ENCODE measurements around the gene PPP2R3C. TPM values are rescaled to one million over a fixed set of nuclear protein-coding genes. Genes with fewer than 3 reads are reported as not detected.
"Not testable (repeated sequence)": the region's sequence is repeated elsewhere in the genome, so short reads cannot be mapped to it uniquely, and the experiment has no call there.

The PPP2R3C gene
- 10 to 100 TPM; 40.3 to 57.2 TPM for total RNA-seq

DNA sequence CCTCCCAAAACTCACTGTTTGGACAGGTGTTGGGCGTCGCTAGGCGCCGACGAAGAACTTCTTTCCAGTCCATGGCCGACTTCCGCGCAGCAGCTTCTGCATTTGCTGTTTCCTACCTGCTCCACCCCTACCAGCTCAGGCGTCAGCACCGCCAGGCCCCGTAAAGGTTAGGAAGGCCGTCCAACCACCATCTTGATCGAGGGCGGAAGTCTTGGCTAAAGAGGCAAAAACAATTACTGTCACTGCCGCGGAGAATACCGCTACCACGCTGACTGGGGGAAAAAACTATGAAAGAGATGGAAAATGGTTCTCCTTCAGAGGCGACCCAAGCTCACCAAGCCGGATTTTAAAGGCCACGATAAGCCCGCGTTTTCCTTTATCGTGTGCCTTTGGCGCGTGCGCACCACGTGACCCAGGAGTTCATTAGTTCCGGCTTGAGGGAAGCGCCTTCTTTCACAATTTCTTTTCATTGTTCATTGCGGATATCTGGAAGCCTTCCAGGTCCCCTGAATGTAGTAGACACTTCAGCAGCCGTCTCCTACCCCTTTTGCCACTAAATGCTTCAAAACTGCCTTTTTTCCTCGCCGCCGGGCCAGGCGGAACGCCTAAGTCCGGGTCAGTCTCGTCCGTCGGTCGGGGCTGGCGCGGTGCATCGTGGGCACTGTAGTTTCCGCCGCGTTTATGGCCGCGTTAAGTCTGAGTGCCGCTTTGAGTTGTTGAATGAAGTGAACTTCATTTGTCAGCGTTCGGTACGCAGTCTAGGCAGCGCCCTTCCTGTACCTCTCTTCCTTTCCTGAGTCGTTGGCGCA lies at the start of gene PPP2R3C, which contains the start of gene PRORP:
PPP2R3C (minus strand) TSS at position 104 of the 809 bp plus-strand sequence; CDS start at position 73, 31 bp downstream.
PRORP (plus strand) TSS at position 666 of the 809 bp plus-strand sequence. CDS start 694 bp downstream, outside the sequence.
- peak; percentile 87 to 91 for ATAC-seq
- Mint-ChIP-seq H3K9me3 (no peaks in the 10 kb centered on the region), H3K36me3 (peaks cover 24 to 51% of the 10 kb centered on the region in 2 donors), H3K27ac (peak within 1 kb of the TSS; percentile 99)
- DNase-seq (ENCODE audit: low spot score in 2 of 2): peak; percentile 84 to 90

DNA sequence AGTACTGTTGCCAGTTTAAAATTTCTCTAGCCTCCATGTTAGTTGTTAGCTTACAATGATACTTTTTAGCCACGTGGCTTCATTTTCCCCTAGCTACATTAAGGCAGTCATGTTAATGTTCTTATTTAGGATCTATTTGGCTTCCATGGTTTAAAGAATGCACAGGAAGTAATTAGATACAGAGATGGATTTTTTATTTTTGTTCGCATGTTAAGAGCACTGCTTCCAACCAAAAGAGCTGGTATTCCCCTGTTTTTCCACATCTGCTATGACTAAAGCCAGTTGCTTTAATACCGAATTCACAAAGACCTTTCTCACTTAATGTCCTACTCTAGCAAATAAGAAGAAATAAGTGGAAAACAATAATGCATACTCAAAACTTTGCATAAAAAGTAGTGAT lies 45.7 kb upstream of the PPP2R3C start:
- peaks cover 5 to 6% of the 10 kb centered on the region in 2 donors for H3K36me3 Mint-ChIP-seq
- no peak overlapping the region for H3K27ac Mint-ChIP-seq
- peaks cover 0 to 4% of the 10 kb centered on the region in 2 donors for H3K9me3 Mint-ChIP-seq
- DNase-seq (ENCODE audit: low spot score in 2 of 2) (no peak), ATAC-seq (no peak)

DNA sequence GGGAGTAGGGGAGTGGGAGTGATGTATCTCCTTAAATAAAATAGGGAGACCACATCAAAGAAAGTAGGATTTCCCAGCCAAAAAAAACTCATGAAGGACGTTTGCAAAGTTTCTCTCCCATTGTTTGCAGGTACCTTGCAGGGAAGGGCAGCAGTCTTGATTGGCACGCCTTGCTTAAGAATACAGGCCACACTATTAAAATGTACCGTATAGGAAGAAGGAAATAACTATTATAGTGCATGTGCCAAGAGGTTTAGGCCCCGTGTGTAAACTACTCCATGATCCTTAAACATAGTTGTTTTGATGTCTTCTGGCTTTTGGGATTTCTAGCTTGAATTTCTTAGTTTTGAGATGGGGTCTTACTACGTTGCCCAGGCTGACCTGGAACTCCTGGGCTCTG lies 43.1 kb upstream of the PPP2R3C start:
- H3K9me3 Mint-ChIP-seq: peaks cover 0 to 4% of the 10 kb centered on the region in 2 donors
- peaks cover 5 to 14% of the 10 kb centered on the region in 2 donors for H3K36me3 Mint-ChIP-seq
- ATAC-seq (no peak), DNase-seq (ENCODE audit: low spot score in 2 of 2) (no peak)
- H3K27ac Mint-ChIP-seq: no peak overlapping the region

DNA sequence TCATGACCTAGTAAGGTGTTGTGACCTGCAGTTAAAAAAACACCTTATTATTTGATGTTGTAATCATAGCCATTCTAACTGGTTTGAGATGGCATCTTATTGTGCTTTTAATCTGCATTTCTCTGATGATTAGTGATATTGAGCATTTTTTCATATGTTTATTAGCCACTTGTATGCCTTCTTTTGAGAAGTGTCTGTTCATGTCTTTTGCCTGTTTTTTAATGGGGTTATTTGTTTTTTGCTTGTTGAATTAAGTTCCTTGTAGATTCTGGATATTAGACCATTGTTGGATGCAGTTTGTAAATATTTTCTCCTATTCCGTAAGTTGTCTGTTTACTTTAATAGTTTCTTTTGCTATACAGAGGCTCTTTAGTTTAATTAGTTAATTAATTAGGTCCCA lies 41.6 kb upstream of the PPP2R3C start:
- Mint-ChIP-seq H3K36me3 (peaks cover 8 to 17% of the 10 kb centered on the region in 2 donors), H3K9me3 (no peaks in the 10 kb centered on the region), H3K27ac (no peak overlapping the region)
- DNase-seq (ENCODE audit: low spot score in 2 of 2) (no peak), ATAC-seq (no peak)

DNA sequence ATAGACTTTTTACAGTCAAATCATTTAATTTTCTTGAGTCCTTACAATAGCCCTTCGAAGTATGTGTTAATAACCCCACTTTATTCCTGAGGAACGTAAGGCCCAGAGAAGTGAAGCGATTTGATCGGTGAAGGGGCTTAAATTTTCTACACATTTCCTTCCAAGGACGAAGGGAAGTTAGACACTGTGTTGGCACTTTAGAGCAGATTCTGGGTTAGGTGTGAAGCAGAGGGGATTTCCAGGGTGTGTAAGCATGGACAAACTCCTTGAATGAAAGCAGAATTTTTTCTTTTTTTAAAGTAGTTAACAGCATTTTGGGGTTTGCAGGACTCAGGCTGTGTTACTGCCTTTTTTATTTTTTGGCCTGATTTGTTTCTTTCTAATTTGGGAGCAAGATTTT lies 39.4 kb upstream of the PPP2R3C start:
- ATAC-seq (peak; percentile 65 to 74), DNase-seq (ENCODE audit: low spot score in 2 of 2) (no peak)
- Mint-ChIP-seq H3K27ac (no peak overlapping the region), H3K9me3 (no peaks in the 10 kb centered on the region), H3K36me3 (peaks cover 8 to 17% of the 10 kb centered on the region in 2 donors)

DNA sequence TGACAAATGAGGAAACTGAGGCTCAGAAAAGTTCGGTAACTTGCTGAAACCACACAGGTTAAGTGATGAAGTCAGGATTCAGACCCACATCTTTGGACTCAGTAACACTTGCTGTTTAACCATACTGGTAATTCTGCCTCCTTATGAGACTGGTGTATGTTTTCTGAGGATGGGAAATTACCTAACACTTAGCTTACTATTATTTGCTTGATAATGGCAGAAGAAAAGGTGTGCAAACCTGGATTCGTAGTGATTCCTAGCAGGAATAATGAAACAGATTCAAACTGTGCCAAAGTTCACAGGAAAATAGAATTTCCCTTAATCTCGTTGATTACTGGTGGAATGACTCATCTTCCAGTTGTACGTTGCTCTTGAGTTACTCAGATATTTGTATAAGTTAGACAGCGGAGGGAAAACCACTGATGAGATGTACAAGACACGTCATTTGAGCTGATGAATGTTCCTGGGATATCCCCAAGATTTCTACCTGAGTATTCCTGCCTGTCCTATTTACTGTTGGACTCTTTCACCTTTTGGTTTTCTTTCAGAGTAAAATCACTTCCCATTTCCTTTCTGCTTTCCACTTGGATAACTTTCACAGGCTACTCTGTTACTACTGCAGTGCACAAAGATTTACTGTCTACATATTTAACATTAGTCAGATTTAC lies 38.1 kb upstream of the PPP2R3C start:
- Mint-ChIP-seq H3K36me3 (peaks cover 8 to 17% of the 10 kb centered on the region in 2 donors), H3K9me3 (no peaks in the 10 kb centered on the region), H3K27ac (peak overlapping the region in 1 of 2 donors; percentile 75)
- peak; percentile 69 to 96 for ATAC-seq
- DNase-seq (ENCODE audit: low spot score in 2 of 2): no peak

DNA sequence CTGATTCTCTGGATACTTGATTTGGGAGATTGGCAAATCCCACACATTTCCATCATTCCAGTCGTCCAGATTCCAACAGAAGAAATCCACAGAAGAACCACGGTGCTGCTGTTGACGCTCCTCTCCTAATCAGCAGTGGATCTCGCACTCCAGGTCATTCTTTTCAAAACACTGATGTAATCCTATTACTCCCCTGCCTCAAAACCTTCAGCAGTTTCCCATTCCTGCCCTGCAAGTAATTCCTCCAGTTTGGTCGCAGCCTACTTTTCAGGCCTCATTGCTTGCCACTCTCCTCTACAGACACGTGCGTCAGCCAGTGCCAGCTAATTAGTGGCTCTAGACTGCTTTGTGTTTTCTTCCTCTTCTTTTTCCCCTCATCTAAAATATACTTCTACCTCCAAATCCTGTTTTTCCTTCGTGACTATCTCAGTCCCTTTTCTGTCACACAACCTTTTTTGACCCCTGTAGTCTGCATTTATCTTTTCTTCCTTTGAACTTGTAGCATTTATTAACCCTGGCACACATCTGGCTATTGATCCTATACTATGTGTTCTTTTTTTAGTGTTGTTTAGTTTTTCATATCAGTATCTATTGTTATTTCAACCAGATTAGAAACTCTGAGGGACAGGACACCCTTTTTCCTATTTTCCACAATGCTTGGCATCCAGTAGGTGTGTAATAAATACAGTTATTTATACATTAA lies 37.3 kb upstream of the PPP2R3C start:
- ATAC-seq (no peak), DNase-seq (ENCODE audit: low spot score in 2 of 2) (no peak)
- Mint-ChIP-seq H3K9me3 (no peaks in the 10 kb centered on the region), H3K27ac (no peak overlapping the region), H3K36me3 (peaks cover 8 to 17% of the 10 kb centered on the region in 2 donors)

DNA sequence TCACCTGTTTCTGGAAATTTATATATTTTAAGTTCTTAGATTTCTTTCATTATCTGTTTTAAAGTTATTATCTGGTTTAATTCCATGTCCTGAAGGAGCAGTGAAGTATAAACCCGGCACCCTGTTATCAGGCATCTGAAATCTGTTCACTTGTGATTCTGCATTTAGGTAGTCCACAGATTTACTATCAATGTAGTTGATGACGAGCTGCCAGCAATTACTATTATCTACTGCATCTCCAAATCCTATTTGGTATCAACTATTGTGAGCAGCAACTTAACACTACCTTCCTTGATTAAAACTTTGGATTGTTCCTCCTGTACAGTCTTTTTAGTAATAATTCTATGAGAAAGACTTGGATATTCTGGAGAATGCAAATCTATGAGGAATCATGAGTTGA lies 36.7 kb upstream of the PPP2R3C start:
- Mint-ChIP-seq H3K9me3 (no peaks in the 10 kb centered on the region), H3K36me3 (peaks cover 8 to 17% of the 10 kb centered on the region in 2 donors), H3K27ac (no peak overlapping the region)
- DNase-seq (ENCODE audit: low spot score in 2 of 2): no peak
- no peak for ATAC-seq

DNA sequence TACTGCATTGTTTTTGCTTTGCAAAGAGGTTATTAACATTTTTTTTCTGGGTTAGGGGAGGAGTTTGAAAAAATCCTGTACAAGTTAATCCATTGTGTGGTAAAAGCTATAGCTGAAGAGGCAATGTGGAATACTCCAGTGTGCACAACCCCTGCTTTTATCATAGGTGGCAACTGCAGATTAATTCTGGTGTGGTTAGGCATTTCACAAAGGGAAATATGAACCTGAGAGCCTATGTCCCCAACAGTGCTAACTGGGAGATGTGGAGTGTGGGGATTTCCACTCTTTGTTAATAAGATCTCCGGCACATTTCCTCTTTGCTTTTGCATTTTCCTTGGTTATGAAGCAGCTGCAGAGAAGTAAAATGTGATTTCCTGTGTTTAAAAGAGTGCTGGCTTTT lies 34.2 kb upstream of the PPP2R3C start:
- Mint-ChIP-seq H3K9me3 (no peaks in the 10 kb centered on the region), H3K36me3 (peaks cover 8 to 24% of the 10 kb centered on the region in 2 donors), H3K27ac (no peak overlapping the region)
- ATAC-seq (peak in 1 of 2 donors; percentile 16), DNase-seq (ENCODE audit: low spot score in 2 of 2) (no peak)

DNA sequence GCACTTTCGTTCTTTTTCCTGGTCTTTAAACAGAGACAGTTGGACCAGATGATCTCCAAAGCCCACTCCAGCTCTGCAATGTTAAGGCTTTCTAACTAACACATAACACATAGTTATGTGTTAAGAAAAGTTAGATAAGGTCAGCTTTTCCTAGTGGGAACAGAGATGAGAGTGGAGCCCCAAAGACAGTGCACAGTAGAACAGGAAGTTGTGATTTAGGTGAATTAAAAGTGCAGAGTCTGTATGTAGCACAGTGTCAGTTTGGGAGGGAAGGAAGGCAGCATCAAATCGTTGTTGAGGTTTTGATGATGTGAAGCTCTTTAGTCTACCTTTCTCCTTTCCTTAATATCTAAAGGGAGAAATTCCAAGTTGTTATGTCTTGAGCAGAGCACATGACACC lies 32.2 kb upstream of the PPP2R3C start:
- Mint-ChIP-seq H3K36me3 (peaks cover 3 to 20% of the 10 kb centered on the region in 2 donors), H3K27ac (no peak overlapping the region), H3K9me3 (no peaks in the 10 kb centered on the region)
- DNase-seq (ENCODE audit: low spot score in 2 of 2) (no peak), ATAC-seq (no peak)

DNA sequence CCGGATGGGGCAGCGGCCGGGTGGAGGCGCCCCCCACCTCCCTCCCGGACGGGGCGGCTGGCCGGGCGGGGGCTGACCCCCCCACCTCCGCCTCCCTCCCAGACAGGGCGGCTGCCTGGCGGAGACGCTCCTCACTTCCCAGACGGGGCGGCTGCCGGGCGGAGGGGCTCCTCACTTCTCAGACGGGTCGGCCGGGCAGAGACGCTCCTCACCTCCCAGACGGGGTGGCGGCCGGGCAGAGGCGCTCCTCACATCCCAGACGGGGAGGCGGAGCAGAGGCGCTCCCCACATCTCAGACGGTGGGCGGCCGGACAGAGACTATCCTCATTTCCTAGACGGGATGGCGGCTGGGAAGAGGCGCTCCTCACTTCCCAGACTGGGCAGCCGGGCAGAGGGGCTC lies 30.7 kb upstream of the PPP2R3C start:
- H3K27ac Mint-ChIP-seq; H3K9me3 Mint-ChIP-seq; ATAC-seq; DNase-seq (ENCODE audit: low spot score in 2 of 2): not testable (repeated sequence)
- H3K36me3 Mint-ChIP-seq: peaks cover 0 to 23% of the 10 kb centered on the region in 2 donors

DNA sequence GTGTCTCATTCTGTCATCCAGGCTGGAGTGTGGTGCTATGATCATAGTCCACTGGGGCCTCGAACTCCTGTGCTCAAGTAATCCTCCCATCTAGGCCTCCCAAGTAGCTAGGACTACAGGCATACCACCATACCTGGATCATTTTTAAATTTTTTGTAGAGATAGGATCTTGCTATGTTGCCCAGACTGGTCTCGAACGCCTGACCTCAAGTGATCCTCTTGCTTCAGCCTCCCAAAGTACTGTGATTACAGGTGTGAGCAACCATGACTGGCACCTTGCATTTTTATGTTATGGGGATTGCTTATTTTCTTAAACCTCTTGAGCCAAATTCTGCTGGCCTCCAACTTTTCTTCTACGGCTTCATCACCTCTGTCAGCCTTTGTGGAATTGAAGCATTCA lies 27.4 kb upstream of the PPP2R3C start:
- DNase-seq (ENCODE audit: low spot score in 2 of 2) (no peak), ATAC-seq (no peak)
- Mint-ChIP-seq H3K36me3 (peaks cover 0 to 23% of the 10 kb centered on the region in 2 donors), H3K9me3 (no peaks in the 10 kb centered on the region), H3K27ac (peak overlapping the region in 1 of 2 donors; percentile 40)

DNA sequence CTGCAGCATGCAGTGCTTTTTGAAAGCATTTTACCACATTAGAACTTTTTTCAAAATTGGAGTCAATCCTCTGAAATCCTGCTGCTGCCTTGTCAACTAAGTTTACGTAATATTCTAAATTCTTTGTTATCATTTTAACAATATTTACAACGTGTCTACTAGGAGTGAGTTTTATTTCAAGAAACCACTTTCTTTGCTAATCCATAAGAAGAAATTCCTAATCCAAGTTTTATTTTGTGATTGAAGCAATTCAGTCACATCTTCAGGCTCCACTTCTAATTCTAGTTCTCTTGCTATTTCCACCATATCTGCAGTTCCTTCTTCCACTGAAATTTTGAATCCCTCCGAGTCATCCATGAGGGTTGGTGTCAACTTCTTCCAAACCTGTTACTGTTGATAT lies 25.9 kb upstream of the PPP2R3C start:
- DNase-seq (ENCODE audit: low spot score in 2 of 2) (no peak), ATAC-seq (no peak)
- no peak overlapping the region for H3K27ac Mint-ChIP-seq
- H3K9me3 Mint-ChIP-seq: no peaks in the 10 kb centered on the region
- H3K36me3 Mint-ChIP-seq: peaks cover 0 to 17% of the 10 kb centered on the region in 2 donors

DNA sequence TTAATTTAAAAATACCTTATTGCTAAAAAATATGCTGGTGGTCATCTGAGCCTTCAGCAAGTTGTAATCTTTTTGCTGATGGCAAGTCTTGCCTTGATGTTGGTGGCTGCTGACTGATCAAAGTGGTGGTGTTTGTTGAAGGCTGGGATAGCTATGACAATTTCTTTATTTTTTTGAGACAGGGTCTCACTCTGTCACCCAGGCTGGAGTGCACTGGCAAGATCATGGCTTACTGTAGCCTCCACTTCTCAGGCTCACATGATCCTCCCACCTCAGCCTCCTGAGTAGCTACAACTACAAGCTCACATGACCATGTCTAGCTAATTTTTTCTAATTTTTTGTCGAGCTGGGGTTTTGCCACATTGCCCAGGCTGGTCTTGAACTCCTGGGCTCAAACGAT lies 25.4 kb upstream of the PPP2R3C start:
- DNase-seq (ENCODE audit: low spot score in 2 of 2) (no peak), ATAC-seq (no peak)
- Mint-ChIP-seq H3K9me3 (no peaks in the 10 kb centered on the region), H3K27ac (no peak overlapping the region), H3K36me3 (peaks cover 0 to 17% of the 10 kb centered on the region in 2 donors)

DNA sequence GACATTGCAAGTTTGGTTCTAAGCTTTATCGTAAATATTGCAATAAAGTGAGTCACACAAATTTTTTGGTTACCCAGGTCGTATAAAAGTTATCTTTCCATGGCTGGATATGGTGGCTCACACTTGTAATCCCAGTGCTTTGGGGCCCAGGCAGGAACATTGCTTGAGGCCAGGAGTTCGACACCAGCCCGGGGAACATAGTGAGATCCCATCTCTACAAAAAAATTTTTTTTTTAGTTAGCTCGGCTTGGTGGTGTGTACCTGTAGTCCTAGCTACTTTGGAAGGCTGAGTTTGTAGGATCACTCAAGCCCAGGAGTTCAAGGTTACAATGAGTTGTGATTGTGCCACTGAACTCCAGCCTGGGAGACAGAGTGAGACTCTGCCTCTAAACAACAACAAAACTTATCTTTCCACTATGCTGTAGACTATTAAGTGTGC lies 24.9 kb upstream of the PPP2R3C start:
- H3K36me3 Mint-ChIP-seq: peaks cover 0 to 17% of the 10 kb centered on the region in 2 donors
- DNase-seq (ENCODE audit: low spot score in 2 of 2) (no peak), ATAC-seq (no peak)
- no peak overlapping the region for H3K27ac Mint-ChIP-seq
- no peaks in the 10 kb centered on the region for H3K9me3 Mint-ChIP-seq

DNA sequence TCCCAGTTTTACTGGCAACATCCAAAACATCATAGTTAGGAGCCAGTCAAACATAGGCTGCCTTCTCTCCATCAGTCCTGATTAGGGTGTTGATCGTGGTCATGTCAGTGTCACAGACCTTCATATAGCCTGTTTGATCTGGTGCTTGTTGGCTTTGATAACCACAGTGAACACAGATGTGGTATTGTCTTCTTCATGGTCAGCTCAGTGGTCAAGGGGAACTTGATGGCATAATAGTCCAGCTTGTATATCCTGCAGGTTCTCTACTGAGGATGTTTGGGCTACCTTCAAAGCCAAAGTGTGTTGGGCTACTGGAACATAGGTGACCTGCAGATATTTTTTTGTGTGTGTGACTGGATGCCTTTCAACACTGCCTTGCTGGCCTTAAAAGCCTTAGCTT lies 22.2 kb upstream of the PPP2R3C start:
- Mint-ChIP-seq H3K36me3 (peaks cover 0 to 7% of the 10 kb centered on the region in 2 donors), H3K9me3 (no peaks in the 10 kb centered on the region), H3K27ac (no peak overlapping the region)
- ATAC-seq (no peak), DNase-seq (ENCODE audit: low spot score in 2 of 2) (no peak)
